Left renal pelvis (tissue), 4 donors: ENCODE results near the gene KISS1. TPM values are rescaled to one million over a fixed set of nuclear protein-coding genes. Genes with fewer than 3 reads are reported as not detected.
"Not testable (repeated sequence)": the region's sequence is repeated elsewhere in the genome, so short reads cannot be mapped to it uniquely, and the experiment has no call there.

Source experiments
- DNase-seq, 4 donors: peaks; one replicate each; pipeline ENCODE4 v3.0.0-alpha.2; 2013; ENCODE audit warnings: low read depth in 4 of 4, low spot score in 3 of 4
- polyA plus RNA-seq, 4 donors: library from polyadenylated mRNA; unstranded; fragments of 120-200 nt; gene quantifications; one replicate each; pipeline ENCODE4 v1.2.1, GENCODE V29; 2013; ENCODE audit not compliant: insufficient read length in 4 of 4

KISS1 gene
- polyA plus RNA-seq, result 1 to 10 TPM in 1 of 4 donors, under 1 TPM in 1, not detected in 2; 0.40 to 1.4 TPM

- no peak for DNase-seq
Measured at GRCh38 chr1:204196068-204196795, at the start of gene KISS1. TSS of gene KISS1 (minus strand) at chr1:204196491. CDS start at chr1:204192876, 3,615 bp downstream.

- no peak for DNase-seq
Measured at GRCh38 chr1:204242920-204243319, 46.6 kb upstream of the KISS1 start.

GRCh38 chr1:204241914-204242313 is 45.6 kb upstream of the KISS1 start:
- no peak for DNase-seq

GRCh38 chr1:204241050-204241449 is 44.8 kb upstream of the KISS1 start:
- no peak for DNase-seq

GRCh38 chr1:204240233-204240632 is 43.9 kb upstream of the KISS1 start:
- no peak for DNase-seq

- DNase-seq, result not testable (repeated sequence)
Measured at GRCh38 chr1:204239401-204239800, 43.1 kb upstream of the KISS1 start.

- DNase-seq, result not testable (repeated sequence)
Measured at GRCh38 chr1:204238520-204238919, 42.2 kb upstream of the KISS1 start.

GRCh38 chr1:204237515-204237914 is 41.2 kb upstream of the KISS1 start:
- DNase-seq, result not testable (repeated sequence)

GRCh38 chr1:204232526-204232925 is 36.2 kb upstream of the KISS1 start:
- no peak for DNase-seq

- DNase-seq, result no peak
Measured at GRCh38 chr1:204230211-204230610, 33.9 kb upstream of the KISS1 start.

GRCh38 chr1:204228896-204229295 is 32.6 kb upstream of the KISS1 start:
- no peak for DNase-seq

- no peak for DNase-seq
Measured at GRCh38 chr1:204227996-204228785, 31.9 kb upstream of the KISS1 start.

GRCh38 chr1:204227351-204227750 is 31.1 kb upstream of the KISS1 start:
- DNase-seq, result no peak

GRCh38 chr1:204225841-204226735 is 29.8 kb upstream of the KISS1 start:
- DNase-seq, result peak in 3 of 4 donors; percentile 25 to 29 (median 29)

- DNase-seq, result no peak
Measured at GRCh38 chr1:204224655-204225054, 28.4 kb upstream of the KISS1 start.

GRCh38 chr1:204223129-204223860 is 27.0 kb upstream of the KISS1 start:
- no peak for DNase-seq

GRCh38 chr1:204222764-204223055 is 26.4 kb upstream of the KISS1 start:
- no peak for DNase-seq

GRCh38 chr1:204222006-204222763 is 25.9 kb upstream of the KISS1 start:
- no peak for DNase-seq

- DNase-seq, result no peak
Measured at GRCh38 chr1:204221271-204221670, 25.0 kb upstream of the KISS1 start.
